HG03025 (cell line): ENCODE results near the gene PUDP.

Source experiments
- ATAC-seq: cut with Tn5 transposase; IDR thresholded peaks from one replicate; pipeline ENCODE4 v1.9.1; 2021; ENCODE audit warnings: mild to moderate bottlenecking, moderate library complexity; ENCODE audit not compliant: unreplicated experiment, low FRiP score

Gene PUDP

DNA sequence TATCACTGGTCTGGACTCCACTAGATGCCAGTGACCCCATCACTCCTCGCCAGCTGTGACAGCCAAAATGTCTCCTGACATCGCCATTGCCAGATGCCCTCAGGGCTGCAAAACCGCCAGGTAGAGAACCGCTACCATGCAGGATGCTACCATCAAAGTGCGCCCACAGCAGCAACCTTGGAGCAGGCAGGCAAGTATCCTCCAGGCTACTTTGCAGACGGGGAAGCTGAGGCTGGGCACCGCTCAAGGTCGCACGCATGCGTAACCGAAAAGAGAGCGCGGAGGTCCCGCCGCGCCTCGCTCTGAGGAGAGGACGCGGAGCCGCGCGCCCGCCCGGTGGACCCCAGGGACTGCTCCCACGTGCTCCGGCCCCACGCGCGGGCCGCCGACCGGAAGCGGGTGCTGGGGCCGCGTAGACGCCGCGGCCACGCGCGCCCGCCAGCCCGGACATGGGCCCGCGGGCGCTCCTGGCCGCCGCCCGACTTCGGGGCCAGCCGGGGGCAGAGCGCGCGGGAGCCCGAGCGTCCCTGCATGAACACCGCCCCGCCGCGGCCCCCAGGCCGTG is 458 bp downstream of the PUDP start, which contains the start of gene STS:
Gene STS (plus strand): TSS at position 300 of the 565 bp plus-strand sequence. CDS start 105,488 bp downstream, outside the sequence.
- ATAC-seq = peak; percentile 38

DNA sequence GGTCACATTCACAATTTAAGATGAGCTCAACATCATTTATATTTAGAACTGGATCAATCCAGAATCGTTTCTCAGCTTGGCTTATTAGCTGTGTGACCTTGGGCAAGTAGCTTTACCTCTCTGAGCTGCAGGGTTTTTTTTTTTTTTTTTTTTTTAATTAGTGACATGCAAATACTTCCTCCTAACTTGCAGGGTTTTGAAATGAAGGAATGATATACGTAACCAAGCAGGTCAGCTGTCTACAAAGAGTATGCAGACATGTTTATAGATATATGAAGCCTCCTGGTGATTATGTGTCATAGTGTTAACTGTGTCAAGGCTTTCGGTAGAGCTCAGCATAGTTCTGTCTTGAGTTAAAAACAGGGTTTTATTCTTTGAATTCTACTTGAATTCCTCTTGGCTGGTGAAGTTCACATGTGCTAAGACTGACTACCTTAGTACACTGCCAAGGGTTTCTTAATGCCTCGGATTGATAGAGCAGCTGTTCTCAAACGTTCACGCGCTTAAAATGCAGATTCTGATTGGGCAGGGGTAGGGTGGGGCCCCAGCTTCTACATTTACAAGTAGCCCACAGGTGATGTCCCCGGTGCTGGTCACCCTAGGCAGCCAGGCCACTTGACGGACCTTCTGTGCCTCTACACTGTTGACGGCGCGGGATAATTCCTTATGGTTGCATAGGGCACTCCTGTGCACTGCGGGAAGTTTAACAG is 1.1 kb downstream of the PUDP start:
- peak; percentile 8 for ATAC-seq

GRCh38 chrX:7146020-7146702 is 1.8 kb downstream of the PUDP start:
- ATAC-seq = no peak

GRCh38 chrX:7145454-7145853 is 2.5 kb downstream of the PUDP start:
- no peak for ATAC-seq

GRCh38 chrX:7143941-7144525 is 3.9 kb downstream of the PUDP start:
- ATAC-seq = no peak

- no peak for ATAC-seq
Observed at GRCh38 chrX:7143076-7143475, 4.9 kb downstream of the PUDP start.

- no peak for ATAC-seq
Observed at GRCh38 chrX:7139202-7140081, 8.5 kb downstream of the PUDP start.

- ATAC-seq = no peak
Observed at GRCh38 chrX:7134981-7135380, 13.0 kb downstream of the PUDP start.

- no peak for ATAC-seq
Observed at GRCh38 chrX:7133050-7133440, 14.9 kb downstream of the PUDP start.

DNA sequence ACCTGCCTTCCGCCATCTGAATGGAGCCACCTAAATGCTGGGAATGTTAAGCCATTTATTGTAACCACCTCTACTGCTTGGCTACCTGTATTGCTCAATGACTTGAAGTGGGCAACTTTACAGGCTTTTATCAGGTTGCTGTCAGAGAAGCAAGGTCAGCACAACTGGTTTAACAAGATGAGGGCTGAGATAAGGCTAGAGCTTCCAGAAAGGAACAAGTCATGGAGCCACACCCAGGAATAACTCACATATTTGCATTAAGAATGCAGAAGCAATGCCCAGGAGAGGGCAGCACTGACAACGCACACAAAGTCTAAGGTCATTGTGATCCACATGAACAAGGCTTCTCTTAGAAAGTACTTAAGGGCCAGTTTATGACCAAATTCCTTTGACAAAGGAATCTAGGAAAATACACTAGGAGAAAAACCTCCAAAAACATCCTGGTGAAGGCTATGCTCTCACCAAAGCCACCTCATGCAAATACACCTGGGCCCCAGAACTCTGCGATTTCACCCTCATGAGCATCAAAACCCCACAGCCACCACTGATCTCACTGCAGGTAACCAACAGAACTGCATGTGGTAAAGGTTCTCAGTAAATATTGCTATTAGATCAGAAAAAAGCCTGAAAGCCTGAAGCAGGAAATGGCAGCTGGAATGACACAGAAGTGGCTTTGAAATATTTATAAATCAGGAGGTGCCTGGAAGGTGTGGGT is 15.5 kb downstream of the PUDP start:
- peak; percentile 69 for ATAC-seq

DNA sequence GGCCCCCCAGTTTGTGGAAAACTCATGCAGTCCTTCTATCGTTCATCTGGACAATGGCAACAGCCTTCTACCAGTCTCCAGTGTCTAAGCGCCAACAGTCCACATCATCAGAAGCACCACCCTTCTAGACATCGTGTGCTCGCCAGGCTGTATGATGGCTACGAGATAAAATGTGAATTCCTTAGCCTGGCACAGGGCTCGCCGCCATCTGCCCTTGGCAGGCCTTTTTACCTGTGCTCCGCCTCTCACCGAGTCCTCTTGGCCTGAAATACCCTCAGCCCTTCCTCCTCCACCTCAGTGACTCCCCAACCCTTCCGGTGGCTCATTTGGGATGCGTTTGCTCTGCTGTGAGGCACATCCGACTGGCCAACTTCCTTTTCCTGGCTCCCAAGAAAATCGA is 16.3 kb downstream of the PUDP start:
- no peak for ATAC-seq

DNA sequence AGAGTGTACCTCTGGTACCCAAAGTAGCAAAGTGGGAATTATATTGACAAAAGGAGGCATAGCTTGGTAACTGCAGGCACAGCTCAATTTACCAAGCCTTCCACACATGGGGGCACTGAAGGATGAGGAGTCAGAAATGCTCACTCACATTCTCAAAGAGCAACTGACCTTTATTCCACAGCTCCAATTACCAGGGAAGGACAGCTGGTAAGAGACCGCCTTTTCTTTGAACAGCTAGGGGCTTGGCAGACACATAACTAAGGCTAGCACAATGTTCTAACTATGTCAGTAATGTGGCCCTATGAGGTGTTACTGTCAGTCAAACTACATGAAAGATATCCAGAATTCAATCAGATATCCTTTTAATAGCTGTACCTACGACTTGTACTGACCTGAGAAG is 20.9 kb downstream of the PUDP start:
- no peak for ATAC-seq

- no peak for ATAC-seq
Observed at GRCh38 chrX:7120878-7121219, 27.1 kb downstream of the PUDP start.

DNA sequence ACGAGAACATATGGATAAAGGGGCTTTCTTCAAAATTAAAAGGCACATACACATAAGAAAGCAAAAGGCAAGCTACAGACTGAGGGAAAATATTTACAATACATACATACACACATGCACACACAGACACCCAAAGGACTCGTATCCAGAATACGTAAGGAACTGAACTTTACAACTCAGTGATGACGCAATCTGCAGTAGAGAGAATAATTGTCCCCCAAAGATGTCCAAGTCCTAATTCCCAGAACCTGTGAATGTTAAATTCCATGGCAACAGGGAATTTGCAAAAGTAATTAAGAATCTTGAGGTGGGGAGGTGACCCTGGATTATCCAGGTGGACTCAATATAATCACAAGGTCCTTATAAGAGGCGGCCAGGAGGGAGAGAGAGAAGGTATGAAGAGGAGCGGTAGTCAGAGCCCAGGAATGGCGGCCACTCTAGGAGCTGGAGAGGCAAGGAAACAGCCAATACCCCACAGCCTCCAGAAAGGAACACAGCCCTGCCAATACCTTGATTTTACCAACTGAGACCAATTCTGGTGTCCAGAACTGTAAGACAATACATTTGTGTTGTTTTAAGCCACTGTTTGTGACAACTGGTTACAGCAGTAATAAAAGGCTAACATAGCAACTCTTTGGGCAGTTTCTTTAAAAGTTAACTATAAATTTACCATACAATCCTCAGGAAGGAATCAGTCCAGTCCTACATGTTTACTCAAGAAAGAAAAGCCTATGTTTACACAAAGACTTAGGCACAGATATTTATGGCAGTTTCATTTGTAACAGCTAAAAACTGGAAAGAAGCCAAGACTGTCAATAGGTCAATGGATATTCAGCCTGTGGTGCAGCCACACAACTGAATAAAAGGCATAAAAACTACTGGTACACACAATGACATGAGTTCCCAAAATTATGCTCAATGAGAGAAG is 27.7 kb downstream of the PUDP start:
- ATAC-seq = no peak

DNA sequence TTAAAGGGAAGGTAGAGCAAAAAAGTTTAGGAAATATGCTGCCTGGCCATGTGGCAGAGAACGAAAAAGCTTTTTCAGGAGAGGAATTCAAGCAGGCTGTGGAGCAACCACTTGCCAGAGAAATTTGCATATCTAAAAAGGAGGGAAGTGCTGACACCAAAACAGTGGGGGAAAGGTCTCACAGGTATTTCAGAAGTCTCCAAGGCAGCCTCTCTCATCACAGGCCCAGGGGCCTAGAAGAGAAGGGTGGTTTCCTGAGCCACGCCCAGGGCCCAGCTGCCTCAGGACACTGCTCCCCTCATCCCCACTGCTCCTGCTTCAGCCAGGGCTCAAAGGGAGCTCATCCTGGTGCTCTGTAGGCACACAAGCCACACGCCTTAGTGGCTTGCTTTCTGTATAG is 30.4 kb downstream of the PUDP start:
- ATAC-seq = peak; percentile 41

DNA sequence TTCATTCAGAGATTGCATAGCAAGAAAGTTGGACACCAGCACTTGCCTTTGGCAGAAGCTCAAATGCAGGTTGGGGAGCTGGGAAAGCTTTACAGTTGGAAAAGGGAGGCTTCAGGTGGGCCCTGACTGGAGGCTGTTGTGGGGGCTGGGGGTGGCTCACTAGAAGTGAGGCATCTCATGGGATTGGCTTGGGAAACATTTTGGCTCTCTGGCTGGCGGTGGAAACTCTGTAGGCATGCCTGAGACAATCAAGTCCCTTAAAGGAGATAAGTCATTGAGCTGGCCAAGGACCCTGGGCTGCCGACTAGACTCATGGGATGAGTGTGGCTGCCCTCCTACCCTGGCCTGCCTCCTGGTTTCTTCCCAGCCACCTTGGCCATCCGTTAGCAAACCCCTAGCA is 31.9 kb downstream of the PUDP start:
- ATAC-seq = no peak

GRCh38 chrX:7115557-7115956 is 32.4 kb downstream of the PUDP start:
- peak; percentile 53 for ATAC-seq

DNA sequence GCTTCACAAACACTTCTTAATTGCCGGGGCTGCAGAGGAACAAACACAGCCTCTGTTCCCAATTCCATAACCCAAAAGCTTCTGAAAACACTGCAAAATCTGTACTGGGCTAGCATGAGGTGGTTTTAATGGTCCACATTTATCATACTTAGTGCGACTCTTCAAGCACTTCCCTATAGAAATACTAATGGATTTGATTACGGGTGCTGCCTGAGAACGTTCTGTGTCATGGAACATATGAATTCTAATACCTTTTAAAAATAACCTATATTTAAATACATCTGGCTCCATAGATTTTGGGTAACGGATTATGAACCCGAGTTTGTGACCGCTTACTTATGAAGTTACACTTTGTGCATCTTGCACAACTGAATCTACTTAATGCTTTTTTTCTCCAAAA is 35.9 kb downstream of the PUDP start:
- ATAC-seq = no peak

- ATAC-seq = no peak
Observed at GRCh38 chrX:7111518-7111917, 36.4 kb downstream of the PUDP start.
